AG04450 (cell line): Measurements from ENCODE around the gene RC3H1. TPM values are rescaled to one million over a fixed set of nuclear protein-coding genes. Genes with fewer than 3 reads are reported as not detected.
"Not testable (repeated sequence)": the region's sequence is repeated elsewhere in the genome, so short reads cannot be mapped to it uniquely, and the experiment has no call there.

Experiments used
- CTCF ChIA-PET: fragments of 300-600, 350-600 bp; formaldehyde crosslinking; extraction: SDS; loops from one replicate; lab custom pipeline; 2022; ENCODE audit warnings: antibody characterized with exemption, inconsistent platforms; lab: Charles Lee
- POLR2A ChIA-PET: fragments of 350-600 bp; formaldehyde crosslinking; extraction: SDS; loops from one replicate; lab custom pipeline; 2021; ENCODE audit warnings: antibody characterized with exemption, inconsistent platforms; lab: Yijun Ruan, JAX
- DNase-seq: peaks from one replicate; pipeline ENCODE4 v3.0.0-alpha.2; 2011; ENCODE audit warnings: low read depth, low spot score
- H3K27ac ChIP-seq: one replicate; pipeline ENCODE4 v1.5.1; 2012; ENCODE audit warnings: low read depth, low read length, control low read depth
- H3K27me3 ChIP-seq: one replicate; pipeline ENCODE4 v1.6.0; 2012; ENCODE audit warnings: low read length; ENCODE audit not compliant: control insufficient read depth, insufficient read depth
- H3K4me3 ChIP-seq: 2 replicates; pipeline ENCODE4 v1.5.1; 2011; ENCODE audit warnings: mild to moderate bottlenecking, low read depth, low read length, control low read depth
- H3K9me3 ChIP-seq: 2 replicates; pipeline ENCODE4 v1.5.1; 2012; ENCODE audit warnings: low read length; ENCODE audit not compliant: control insufficient read depth, insufficient read depth
- CTCF ChIP-seq: IDR thresholded peaks from 2 replicates; pipeline ENCODE4 v1.5.1; 2011; ENCODE audit warnings: low read depth, low read length, control low read depth, inconsistent platforms
- polyA plus RNA-seq: library from polyadenylated mRNA; depleted of rRNA; stranded (reverse); fragments of >200 nt; gene quantifications from 2 replicates; pipeline ENCODE4 v1.2.3, GENCODE V29; 2011

RC3H1 gene
- polyA plus RNA-seq, 1 experiment, result 13.9 TPM

GRCh38 chr1:173996995-173997394, 25.2 kb downstream of the RC3H1 start:
- POLR2A ChIA-PET, result interaction anchor here (0.6 kb wide), 1 partner anchor 148 kb away, joined by 9 read pairs; no protein-coding TSS in a partner anchor
- CTCF ChIA-PET, result no interaction called here
- Histone ChIP-seq H3K27ac (no peak overlapping the region), H3K4me3 (no peak overlapping the region), H3K9me3 (no peaks in the 10 kb centered on the region), H3K27me3 (no peaks in the 10 kb centered on the region)
- no peak for DNase-seq
- TF ChIP-seq CTCF, result no peak

GRCh38 chr1:173995475-173995874, 26.7 kb downstream of the RC3H1 start:
- POLR2A ChIA-PET, result no interaction called here
- Histone ChIP-seq H3K9me3 (no peaks in the 10 kb centered on the region), H3K27me3 (no peaks in the 10 kb centered on the region), H3K4me3 (no peak overlapping the region), H3K27ac (no peak overlapping the region)
- CTCF ChIA-PET, result interaction anchor here (0.7 kb wide), 1 partner anchor 69 kb away, joined by 7 read pairs; no protein-coding TSS in a partner anchor
- no peak for DNase-seq
- TF ChIP-seq CTCF, result no peak

GRCh38 chr1:173993948-173994347, 28.2 kb downstream of the RC3H1 start:
- H3K9me3 ChIP-seq, H3K4me3 ChIP-seq, H3K27ac ChIP-seq, DNase-seq, H3K27me3 ChIP-seq, POLR2A ChIA-PET: not testable (repeated sequence)
- CTCF ChIA-PET, result interaction anchor here (0.6 to 0.7 kb wide), 4 partner anchors 21 to 225 kb away, joined by 3 read pairs; no protein-coding TSS in a partner anchor

GRCh38 chr1:173988068-173988467, 34.1 kb downstream of the RC3H1 start:
- Histone ChIP-seq H3K27ac (no peak overlapping the region), H3K4me3 (no peak overlapping the region), H3K9me3 (no peaks in the 10 kb centered on the region), H3K27me3 (no peaks in the 10 kb centered on the region)
- POLR2A ChIA-PET, result no interaction called here
- DNase-seq, result no peak
- CTCF ChIA-PET, result no interaction called here
- no peak for TF ChIP-seq CTCF

- CTCF ChIA-PET, result interaction anchor here (0.6 to 0.8 kb wide), 2 partner anchors 9 to 13 kb away, joined by 3 to 4 read pairs; no protein-coding TSS in a partner anchor
These were observed 35.2 kb downstream of the RC3H1 start for GRCh38 chr1:173986951-173987350.

More at GRCh38 chr1:173986951-173987350, 35.2 kb downstream of the RC3H1 start:
- no peak overlapping the region for H3K4me3 ChIP-seq
- no peak for TF ChIP-seq CTCF
- POLR2A ChIA-PET, result no interaction called here
- no peak overlapping the region for H3K27ac ChIP-seq
- H3K9me3 ChIP-seq, result no peaks in the 10 kb centered on the region
- no peaks in the 10 kb centered on the region for H3K27me3 ChIP-seq
- no peak for DNase-seq
